Activated T-helper 2 cell treated with anti-CD3 and anti-CD28 coated beads, Interferon-gamma antibody, Interleukin-2, Interleukin-4, amounts not matched to agents 10 μg/mL and 5 μg/mL and 100 μg/mL, durations not matched to agents 14 hours and 24 hours and 36 hours (primary cell): ENCODE results near the gene SAMM50. TPM values are rescaled to one million over a fixed set of nuclear protein-coding genes. Genes with fewer than 3 reads are reported as not detected.
A peak's percentile ranks its signal among the peaks of the same experiment; 100 is the strongest.

Experiments used
- DNase-seq: peaks from one replicate; pipeline ENCODE4 v3.0.0; 2021; ENCODE audit warnings: low spot score
- H3K27ac Mint-ChIP-seq: one replicate; pipeline ENCODE4 v1.8.0; 2021; ENCODE audit warnings: mixed read lengths
- H3K27me3 Mint-ChIP-seq: one replicate; pipeline ENCODE4 v1.8.0; 2021; ENCODE audit warnings: low read depth, mixed read lengths
- H3K36me3 Mint-ChIP-seq: one replicate; pipeline ENCODE4 v1.8.0; 2021; ENCODE audit warnings: low read depth, mixed read lengths
- H3K4me1 Mint-ChIP-seq: one replicate; pipeline ENCODE4 v1.8.0; 2021; ENCODE audit warnings: low read depth, mixed read lengths
- H3K4me3 Mint-ChIP-seq: one replicate; pipeline ENCODE4 v1.8.0; 2021; ENCODE audit warnings: low read depth, mild to moderate bottlenecking, moderate library complexity, mixed read lengths
- H3K9me3 Mint-ChIP-seq: one replicate; pipeline ENCODE4 v1.8.0; 2021; ENCODE audit warnings: mixed read lengths
- intact Hi-C: fragments of 100-400 bp; cut with micrococcal nuclease; formaldehyde crosslinking; loops from one replicate; pipeline ENCODE4 v1.15.1; 2023
- total RNA-seq: library from RNA; stranded (reverse); gene quantifications from 2 replicates; pipeline ENCODE4 v1.2.3, GENCODE V29; 2022

Gene SAMM50
- total RNA-seq, 1 donor from 2014 or later, result 59.0 TPM

GRCh38 chr22:44032126-44032730, 77.0 kb downstream of the SAMM50 start:
- Mint-ChIP-seq H3K4me3 (no peak overlapping the region), H3K36me3 (peaks cover 20% of the 10 kb centered on the region), H3K9me3 (no peaks in the 10 kb centered on the region), H3K4me1 (peaks cover 22% of the 10 kb centered on the region), H3K27me3 (no peaks in the 10 kb centered on the region), H3K27ac (no peak overlapping the region)
- intact Hi-C loops, result no loop called here
- DNase-seq, result no peak

- no peaks in the 10 kb centered on the region for H3K9me3 Mint-ChIP-seq
- H3K27ac Mint-ChIP-seq, result no peak overlapping the region
- H3K36me3 Mint-ChIP-seq, result peaks cover 15% of the 10 kb centered on the region
- no peak for DNase-seq
- H3K4me3 Mint-ChIP-seq, result no peak overlapping the region
- H3K27me3 Mint-ChIP-seq, result no peaks in the 10 kb centered on the region
- H3K4me1 Mint-ChIP-seq, result peaks cover 22% of the 10 kb centered on the region
- intact Hi-C loops, result no loop called here
Measured at GRCh38 chr22:44033287-44033686, 78.0 kb downstream of the SAMM50 start.

GRCh38 chr22:44033694-44034093, 78.5 kb downstream of the SAMM50 start:
- Mint-ChIP-seq H3K36me3 (peaks cover 11% of the 10 kb centered on the region), H3K4me1 (peaks cover 22% of the 10 kb centered on the region), H3K27ac (no peak overlapping the region), H3K4me3 (no peak overlapping the region), H3K27me3 (no peaks in the 10 kb centered on the region), H3K9me3 (no peaks in the 10 kb centered on the region)
- intact Hi-C loops, result no loop called here
- no peak for DNase-seq

- H3K36me3 Mint-ChIP-seq, result peaks cover 4% of the 10 kb centered on the region
- no peak overlapping the region for H3K27ac Mint-ChIP-seq
- no peaks in the 10 kb centered on the region for H3K9me3 Mint-ChIP-seq
- no peak for DNase-seq
- H3K4me1 Mint-ChIP-seq, result peaks cover 18% of the 10 kb centered on the region
- no peaks in the 10 kb centered on the region for H3K27me3 Mint-ChIP-seq
- H3K4me3 Mint-ChIP-seq, result no peak overlapping the region
- intact Hi-C loops, result no loop called here
Measured at GRCh38 chr22:44037519-44038375, 82.5 kb downstream of the SAMM50 start.

- no peak overlapping the region for H3K27ac Mint-ChIP-seq
- DNase-seq, result no peak
- no peaks in the 10 kb centered on the region for H3K27me3 Mint-ChIP-seq
- no peaks in the 10 kb centered on the region for H3K9me3 Mint-ChIP-seq
- peaks cover 4% of the 10 kb centered on the region for H3K36me3 Mint-ChIP-seq
- H3K4me1 Mint-ChIP-seq, result peaks cover 24% of the 10 kb centered on the region
- intact Hi-C loops, result no loop called here
- H3K4me3 Mint-ChIP-seq, result no peak overlapping the region
Measured at GRCh38 chr22:44039566-44040171, 84.4 kb downstream of the SAMM50 start.

GRCh38 chr22:44042249-44043218, 87.3 kb downstream of the SAMM50 start:
- no peak for DNase-seq
- Mint-ChIP-seq H3K9me3 (no peaks in the 10 kb centered on the region), H3K27me3 (no peaks in the 10 kb centered on the region), H3K4me3 (no peak overlapping the region), H3K36me3 (peaks cover 14% of the 10 kb centered on the region), H3K4me1 (peaks cover 46% of the 10 kb centered on the region), H3K27ac (no peak overlapping the region)
- intact Hi-C loops, result no loop called here

GRCh38 chr22:44045145-44045544, 89.9 kb downstream of the SAMM50 start:
- Mint-ChIP-seq H3K27me3 (no peaks in the 10 kb centered on the region), H3K4me1 (peaks cover 44% of the 10 kb centered on the region), H3K4me3 (no peak overlapping the region), H3K9me3 (no peaks in the 10 kb centered on the region), H3K27ac (peak overlapping the region; percentile 33), H3K36me3 (peaks cover 9% of the 10 kb centered on the region)
- intact Hi-C loops, result no loop called here
- no peak for DNase-seq

Other genes starting within 250 kb of the SAMM50 start
- 0.11 TPM in 1 of 2 replicates, not detected in the other for gene EFCAB6, start 143.1 kb upstream of the SAMM50 start, total RNA-seq
- gene SULT4A1, start 92.9 kb upstream of the SAMM50 start, total RNA-seq, result not detected in 2 replicates
- not detected in 2 replicates for gene PNPLA5, start 63.4 kb upstream of the SAMM50 start, total RNA-seq
- 1.3 and 1.7 TPM in 2 replicates for gene PNPLA3, start 31.6 kb upstream of the SAMM50 start, total RNA-seq
- gene PARVB, start 68.9 kb downstream of the SAMM50 start, total RNA-seq, result 122 and 123 TPM in 2 replicates
- gene PARVG, start 225.5 kb downstream of the SAMM50 start, total RNA-seq, result 73.5 and 75.6 TPM in 2 replicates